ENCODE measurements around the gene SPIRE2.

SPIRE2 gene

DNA sequence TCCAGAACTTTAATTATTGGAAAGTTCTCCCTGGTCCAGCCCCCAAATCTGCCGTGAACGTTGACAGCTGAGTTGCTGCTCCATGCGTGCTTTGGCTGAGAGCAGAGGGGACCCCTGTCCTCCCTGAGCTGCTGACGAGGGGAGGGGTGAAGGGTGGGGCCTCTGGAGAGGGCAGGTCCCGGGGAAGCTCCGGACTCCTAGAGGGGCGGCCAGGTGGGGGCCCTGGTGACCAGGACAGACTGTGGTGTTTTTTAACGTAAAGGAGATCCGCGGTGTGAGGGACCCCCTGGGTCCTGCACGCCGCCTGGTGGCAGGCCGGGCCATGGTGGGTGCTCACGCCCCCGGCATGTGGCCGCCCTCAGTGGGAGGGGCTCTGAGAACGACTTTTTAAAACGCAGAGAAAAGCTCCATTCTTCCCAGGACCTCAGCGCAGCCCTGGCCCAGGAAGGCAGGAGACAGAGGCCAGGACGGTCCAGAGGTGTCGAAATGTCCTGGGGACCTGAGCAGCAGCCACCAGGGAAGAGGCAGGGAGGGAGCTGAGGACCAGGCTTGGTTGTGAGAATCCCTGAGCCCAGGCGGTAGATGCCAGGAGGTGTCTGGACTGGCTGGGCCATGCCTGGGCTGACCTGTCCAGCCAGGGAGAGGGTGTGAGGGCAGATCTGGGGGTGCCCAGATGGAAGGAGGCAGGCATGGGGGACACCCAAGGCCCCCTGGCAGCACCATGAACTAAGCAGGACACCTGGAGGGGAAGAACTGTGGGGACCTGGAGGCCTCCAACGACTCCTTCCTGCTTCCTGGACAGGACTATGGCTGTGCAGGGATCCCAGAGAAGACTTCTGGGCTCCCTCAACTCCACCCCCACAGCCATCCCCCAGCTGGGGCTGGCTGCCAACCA, 90.4 kb downstream of the SPIRE2 start, which contains the start of gene MC1R:
Gene MC1R (plus strand): TSS at position 410 of the 895 bp plus-strand sequence. CDS start 397 bp downstream, at position 807.
- no peak for DNase-seq

DNA sequence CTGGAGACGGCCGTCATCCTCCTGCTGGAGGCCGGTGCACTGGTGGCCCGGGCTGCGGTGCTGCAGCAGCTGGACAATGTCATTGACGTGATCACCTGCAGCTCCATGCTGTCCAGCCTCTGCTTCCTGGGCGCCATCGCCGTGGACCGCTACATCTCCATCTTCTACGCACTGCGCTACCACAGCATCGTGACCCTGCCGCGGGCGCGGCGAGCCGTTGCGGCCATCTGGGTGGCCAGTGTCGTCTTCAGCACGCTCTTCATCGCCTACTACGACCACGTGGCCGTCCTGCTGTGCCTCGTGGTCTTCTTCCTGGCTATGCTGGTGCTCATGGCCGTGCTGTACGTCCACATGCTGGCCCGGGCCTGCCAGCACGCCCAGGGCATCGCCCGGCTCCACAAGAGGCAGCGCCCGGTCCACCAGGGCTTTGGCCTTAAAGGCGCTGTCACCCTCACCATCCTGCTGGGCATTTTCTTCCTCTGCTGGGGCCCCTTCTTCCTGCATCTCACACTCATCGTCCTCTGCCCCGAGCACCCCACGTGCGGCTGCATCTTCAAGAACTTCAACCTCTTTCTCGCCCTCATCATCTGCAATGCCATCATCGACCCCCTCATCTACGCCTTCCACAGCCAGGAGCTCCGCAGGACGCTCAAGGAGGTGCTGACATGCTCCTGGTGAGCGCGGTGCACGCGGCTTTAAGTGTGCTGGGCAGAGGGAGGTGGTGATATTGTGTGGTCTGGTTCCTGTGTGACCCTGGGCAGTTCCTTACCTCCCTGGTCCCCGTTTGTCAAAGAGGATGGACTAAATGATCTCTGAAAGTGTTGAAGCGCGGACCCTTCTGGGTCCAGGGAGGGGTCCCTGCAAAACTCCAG, 91.5 kb downstream of the SPIRE2 start:
- no peak for DNase-seq

GRCh38 chr16:89920723-89921122, 92.4 kb downstream of the SPIRE2 start:
- no peak for DNase-seq
